ENCODE data around the gene MIA3. TPM values are rescaled to one million over a fixed set of nuclear protein-coding genes. Genes with fewer than 3 reads are reported as not detected.
A peak's percentile ranks its signal among the peaks of the same experiment; 100 is the strongest.
"Not testable (repeated sequence)": the region's sequence is repeated elsewhere in the genome, so short reads cannot be mapped to it uniquely, and the experiment has no call there.

Gene MIA3
- total RNA-seq (ENCODE audit: insufficient read depth, low replicate concordance): 40.9 TPM

DNA sequence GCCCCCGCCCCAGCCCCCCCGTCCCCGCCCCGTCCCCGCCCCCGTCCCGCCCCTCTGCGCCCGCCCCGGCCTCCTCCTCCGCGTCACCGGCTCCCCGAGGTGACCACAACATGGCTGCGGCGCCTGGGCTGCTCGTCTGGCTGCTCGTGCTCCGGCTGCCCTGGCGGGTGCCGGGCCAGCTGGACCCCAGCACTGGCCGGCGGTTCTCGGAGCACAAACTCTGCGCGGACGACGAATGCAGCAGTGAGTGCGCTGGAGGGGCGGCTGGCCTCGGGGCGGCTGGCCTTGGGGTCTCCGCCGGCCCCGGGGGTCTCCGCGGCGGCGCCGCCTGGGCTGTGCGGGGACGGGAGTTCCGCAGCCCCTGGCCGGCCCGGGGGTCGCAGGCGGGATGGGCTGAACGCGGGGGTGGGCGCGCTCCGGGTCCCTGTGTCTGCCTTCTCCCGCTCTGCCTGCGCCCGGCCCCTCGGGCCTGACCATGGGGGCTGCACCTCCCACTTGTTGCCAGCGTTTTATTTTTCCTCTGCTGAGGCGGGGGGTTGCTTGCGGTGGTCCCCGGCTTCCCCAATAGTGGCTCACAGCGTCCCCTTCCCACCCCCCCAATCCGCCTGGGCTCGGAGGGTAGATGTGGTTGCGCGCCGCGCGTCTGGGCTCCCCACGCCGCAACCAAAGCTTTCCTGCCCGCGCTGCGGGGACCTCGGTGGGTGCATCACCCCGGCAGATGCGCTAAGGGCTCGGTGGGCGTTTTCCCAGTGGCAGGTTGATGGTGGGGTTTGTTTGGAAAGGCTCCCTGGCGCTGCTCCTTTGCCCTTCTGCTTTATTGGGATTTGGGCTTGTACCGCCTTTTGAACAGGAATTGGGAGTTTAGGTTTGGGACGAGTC lies at the start of gene MIA3:
MIA3 (plus strand) TSS at position 97 of the 879 bp plus-strand sequence; CDS start at position 111, 14 bp downstream.
- peak; percentile 11 for DNase-seq (ENCODE audit: low spot score)

DNA sequence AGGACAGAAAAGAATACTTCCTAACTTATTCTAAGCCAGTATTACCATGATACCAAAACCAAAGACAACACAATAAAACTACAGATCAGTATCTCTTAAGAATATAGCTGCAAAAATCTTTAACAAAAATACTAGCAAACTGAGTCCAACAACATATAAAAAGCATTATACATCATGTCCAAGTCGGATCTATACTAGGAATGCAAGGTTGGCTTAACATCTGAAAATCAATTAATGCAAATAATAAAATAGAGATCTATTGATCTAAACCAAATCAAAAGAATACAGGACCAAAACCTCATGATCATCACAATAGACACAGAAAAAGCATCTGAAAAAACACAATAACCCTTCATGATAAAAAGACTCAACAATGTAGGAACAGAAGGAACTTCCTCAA lies 47.1 kb upstream of the MIA3 start:
- no peak for DNase-seq (ENCODE audit: low spot score)

- DNase-seq (ENCODE audit: low spot score): no peak
Observed at GRCh38 chr1:222579316-222579715, 38.6 kb upstream of the MIA3 start.

DNA sequence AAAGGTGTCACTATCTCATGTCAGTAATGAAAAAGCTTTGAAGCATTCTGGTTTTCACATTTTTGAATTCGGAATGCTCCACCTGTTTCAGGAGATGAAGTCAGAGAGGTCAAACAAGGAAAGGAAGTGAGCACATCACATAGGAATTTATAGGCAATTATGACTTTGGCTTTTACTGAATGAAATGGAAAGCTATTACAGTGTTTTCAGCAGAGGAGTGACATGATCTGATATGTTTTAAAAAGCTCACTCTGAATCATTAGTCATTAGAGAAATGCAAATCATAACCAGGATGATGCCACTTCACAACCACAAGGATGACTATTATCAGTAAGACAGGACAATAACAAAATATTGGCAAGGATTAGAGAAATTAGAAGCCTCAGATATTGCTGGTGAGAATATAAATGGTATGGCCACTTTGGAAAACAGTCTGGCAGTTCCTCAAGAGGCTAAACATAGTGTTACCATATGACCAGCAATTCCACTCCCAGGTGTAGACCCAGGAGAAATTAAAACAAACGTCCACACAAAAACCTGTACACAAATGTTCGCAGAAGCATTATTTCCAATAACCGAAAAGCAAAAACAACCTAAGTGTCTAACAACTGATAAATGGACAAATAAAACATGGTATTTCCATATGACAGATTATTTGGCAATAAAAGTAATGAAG lies 35.7 kb upstream of the MIA3 start:
- peak; percentile 14 for DNase-seq (ENCODE audit: low spot score)

- no peak for DNase-seq (ENCODE audit: low spot score)
Observed at GRCh38 chr1:222583079-222583478, 34.8 kb upstream of the MIA3 start.

DNA sequence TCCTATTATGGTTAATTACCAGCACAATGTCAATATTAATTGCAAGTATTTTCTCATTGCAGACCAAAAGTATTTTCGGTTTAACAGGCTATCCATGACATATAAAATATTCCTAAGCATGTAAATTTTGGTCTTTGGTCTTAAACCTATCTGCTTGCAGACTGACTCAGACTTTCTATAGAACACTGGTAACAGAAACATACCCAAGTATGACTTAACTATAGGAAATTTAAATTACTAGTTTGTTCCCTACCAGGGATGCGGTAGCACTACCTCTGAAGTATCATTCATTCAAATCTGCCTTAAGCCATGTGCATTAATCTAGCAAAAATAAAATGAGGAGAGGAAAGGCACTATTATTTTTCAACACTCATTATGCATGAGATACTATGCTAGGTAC lies 31.1 kb upstream of the MIA3 start:
- DNase-seq (ENCODE audit: low spot score): no peak

GRCh38 chr1:222588135-222588534 lies 29.8 kb upstream of the MIA3 start:
- no peak for DNase-seq (ENCODE audit: low spot score)

GRCh38 chr1:222589462-222590302 lies 28.2 kb upstream of the MIA3 start, which contains the start of gene TAF1A:
Gene TAF1A, minus strand, starts transcription at chr1:222589933.
- DNase-seq (ENCODE audit: low spot score): peak; percentile 95

DNA sequence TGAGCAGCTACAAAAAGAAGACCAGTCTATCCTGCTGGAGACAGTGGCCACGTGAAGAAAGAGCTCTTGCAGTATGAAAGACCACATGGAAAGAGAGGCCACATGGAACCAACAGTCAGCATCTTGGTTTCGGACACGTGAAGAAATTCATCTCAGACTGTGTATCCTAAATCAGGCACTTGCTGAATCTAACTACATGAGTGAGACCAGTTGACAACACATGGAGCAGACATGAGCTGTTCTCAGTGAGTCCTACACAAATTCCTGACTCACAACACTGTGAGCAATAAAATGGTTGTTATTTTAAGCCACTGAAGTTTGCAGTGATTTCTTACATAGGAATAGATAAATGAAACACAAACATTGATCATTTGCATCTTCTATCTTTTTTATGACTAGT lies 25.7 kb upstream of the MIA3 start:
- DNase-seq (ENCODE audit: low spot score): no peak

- no peak for DNase-seq (ENCODE audit: low spot score)
Observed at GRCh38 chr1:222594789-222595188, 23.1 kb upstream of the MIA3 start.

DNA sequence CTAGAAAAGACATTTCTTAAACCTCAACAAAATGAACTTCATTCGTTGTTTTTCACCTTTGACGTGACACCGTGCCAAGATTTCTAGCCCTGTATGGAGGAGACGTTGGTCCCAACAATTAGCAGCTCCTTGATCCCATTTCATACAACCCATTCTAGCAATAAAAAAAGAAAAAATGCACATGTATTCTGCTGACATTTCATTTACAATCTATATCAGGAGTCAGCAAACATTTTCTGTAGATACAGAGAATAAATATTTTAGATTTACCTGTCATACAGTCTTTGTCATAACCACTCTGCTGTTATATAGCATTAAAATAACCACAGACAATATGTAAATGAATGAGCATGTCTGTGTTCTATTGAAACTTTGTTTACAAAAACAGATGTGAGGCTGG lies 21.2 kb upstream of the MIA3 start:
- DNase-seq (ENCODE audit: low spot score): no peak

GRCh38 chr1:222600281-222600680 lies 17.6 kb upstream of the MIA3 start:
- no peak for DNase-seq (ENCODE audit: low spot score)

DNA sequence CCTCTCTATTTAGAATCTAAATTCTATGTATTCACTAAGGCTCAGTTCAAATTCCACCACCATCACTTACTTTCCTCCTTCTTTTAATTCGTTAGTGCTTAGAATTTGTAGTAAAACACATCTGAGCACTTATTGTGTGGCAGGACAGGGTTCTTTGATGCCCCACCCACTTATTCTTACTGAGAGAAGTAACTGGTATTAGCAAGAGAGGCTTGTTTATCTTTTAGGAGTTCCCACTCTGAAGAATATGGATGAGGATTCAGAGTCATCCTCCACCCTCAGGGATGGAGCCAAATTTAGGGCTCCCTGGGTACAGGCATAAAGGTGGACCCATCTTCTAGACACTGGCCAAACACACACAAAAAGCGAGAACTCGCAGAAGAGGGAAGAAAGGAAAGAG lies 16.6 kb upstream of the MIA3 start:
- DNase-seq (ENCODE audit: low spot score): no peak

- DNase-seq (ENCODE audit: low spot score): no peak
Observed at GRCh38 chr1:222606757-222607156, 11.1 kb upstream of the MIA3 start.

GRCh38 chr1:222609111-222609510 lies 8.8 kb upstream of the MIA3 start:
- not testable (repeated sequence) for DNase-seq (ENCODE audit: low spot score)

- no peak for DNase-seq (ENCODE audit: low spot score)
Observed at GRCh38 chr1:222610728-222611127, 7.2 kb upstream of the MIA3 start.

DNA sequence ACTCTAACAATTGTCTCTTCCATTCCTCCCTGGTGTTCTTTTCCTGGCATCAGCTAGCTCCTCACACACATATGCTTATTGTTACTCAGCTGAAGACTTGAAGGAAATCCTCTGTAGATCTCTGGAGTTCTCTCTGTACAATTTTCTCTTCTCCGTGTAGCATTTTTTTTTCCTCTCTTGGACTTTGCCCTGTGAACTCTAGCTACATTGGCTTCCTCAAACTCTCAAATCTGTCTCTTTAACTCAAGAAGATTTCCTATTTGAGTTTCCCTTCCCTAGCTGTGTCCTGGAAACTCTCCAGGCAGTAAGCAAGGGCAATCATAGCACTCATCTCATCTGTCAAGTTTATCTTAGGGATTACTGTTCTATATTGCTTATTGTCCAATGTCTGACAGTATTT lies 4.3 kb upstream of the MIA3 start:
- DNase-seq (ENCODE audit: low spot score): no peak

DNA sequence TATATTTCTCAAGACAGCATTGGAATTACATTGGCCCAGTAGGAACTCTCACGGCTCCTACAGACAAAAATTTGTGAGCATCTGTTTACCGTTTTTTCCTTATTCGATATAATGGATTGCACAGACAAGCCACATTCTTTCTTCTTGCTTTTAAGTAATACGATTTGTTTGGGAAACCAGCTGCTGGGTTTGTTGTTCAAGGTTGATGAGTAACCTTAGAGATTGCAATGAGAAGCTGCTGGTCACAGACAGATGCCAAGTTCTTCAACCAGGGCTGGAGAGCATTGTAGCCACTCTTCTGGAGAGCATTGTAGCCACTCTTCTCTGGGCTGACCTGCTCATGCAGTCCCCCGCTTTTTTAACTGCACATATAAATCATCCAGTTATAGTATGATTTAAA lies 1.4 kb upstream of the MIA3 start:
- peak; percentile 26 for DNase-seq (ENCODE audit: low spot score)

- peak; percentile 99 for DNase-seq (ENCODE audit: low spot score)
Observed at GRCh38 chr1:222617367-222617951, 438 bp upstream of the MIA3 start.

GRCh38 chr1:222618880-222619596 lies 1.1 kb downstream of the MIA3 start:
- peak; percentile 35 for DNase-seq (ENCODE audit: low spot score)

DNA sequence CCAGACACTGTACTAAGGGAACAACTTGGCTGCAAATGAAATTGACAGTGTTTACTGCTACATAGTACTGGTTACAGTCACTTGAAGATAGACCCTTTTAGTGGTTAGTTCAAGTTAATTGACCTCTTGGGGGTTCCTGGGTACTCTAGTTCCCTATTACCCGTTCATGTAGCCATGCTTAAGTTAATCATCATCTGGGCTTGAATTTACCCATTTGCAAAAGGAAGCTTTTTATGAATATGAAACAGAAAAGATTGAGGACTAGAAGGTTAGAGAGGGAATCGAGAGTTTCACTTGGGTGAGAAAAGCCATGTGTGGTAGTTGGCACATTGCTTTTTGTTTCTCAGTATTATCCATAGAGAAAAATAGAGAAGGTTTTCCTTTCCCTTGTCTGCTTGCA lies 2.7 kb downstream of the MIA3 start:
- DNase-seq (ENCODE audit: low spot score): no peak

All from umbilical cord (tissue), 2 donors.